DND-41 (cell line): ENCODE data around the gene MICU1.

ENCODE experiments used
- CTCF ChIP-seq: IDR thresholded peaks from 2 replicates; pipeline ENCODE4 v1.5.1; 2012; ENCODE audit warnings: borderline replicate concordance, low read length, moderate library complexity, mild to moderate bottlenecking; ENCODE audit not compliant: poor library complexity, severe bottlenecking; ENCODE audit errors: extremely low read depth
- EZH2 ChIP-seq: IDR thresholded peaks from 3 replicates; pipeline ENCODE4 v1.6.1; 2012; ENCODE audit warnings: borderline replicate concordance, low read depth, mild to moderate bottlenecking, moderate library complexity, low read length, inconsistent platforms; ENCODE audit not compliant: severe bottlenecking

- no peak for TF ChIP-seq CTCF
- TF ChIP-seq EZH2, result no peak
Measured at GRCh38 chr10:72459301-72459700, 166.6 kb downstream of the MICU1 start.
